Colonic mucosa (tissue), 4 donors: ENCODE results near the gene XXYLT1. TPM values are rescaled to one million over a fixed set of nuclear protein-coding genes. Genes with fewer than 3 reads are reported as not detected.

Source experiments
- DNase-seq: peaks from one replicate; pipeline ENCODE4 v3.0.0-alpha.2; 2020
- H3K27ac ChIP-seq: fragments of 200-600 bp; one replicate; pipeline ENCODE4 v1.8.0; 2021
- H3K27me3 ChIP-seq: fragments of 200-600 bp; one replicate; pipeline ENCODE4 v1.8.0; 2021
- H3K36me3 ChIP-seq: fragments of 200-600 bp; one replicate; pipeline ENCODE4 v1.8.0; 2021
- H3K4me1 ChIP-seq: fragments of 200-600 bp; one replicate; pipeline ENCODE4 v1.8.0; 2021; ENCODE audit warnings: mild to moderate bottlenecking
- H3K4me3 ChIP-seq: fragments of 200-600 bp; one replicate; pipeline ENCODE4 v1.8.0; 2021
- H3K9ac ChIP-seq, 2 donors: one replicate each; pipeline ENCODE4 v1.7.0; 2013; ENCODE audit warnings: control low read depth in 2 of 2, low read depth in 2 of 2, low read length in 2 of 2
- H3K9me3 ChIP-seq: fragments of 200-600 bp; one replicate; pipeline ENCODE4 v1.8.0; 2021
- CTCF ChIP-seq: fragments of 200-600 bp; IDR thresholded peaks from one replicate; pipeline ENCODE4 v1.8.0; 2022; ENCODE audit warnings: antibody characterized with exemption, mild to moderate bottlenecking
- intact Hi-C: fragments of 100-400 bp; cut with DNase I; formaldehyde crosslinking; loops from one replicate; pipeline ENCODE4 v1.14.1; 2022
- total RNA-seq, 2 donors: library from RNA; stranded (reverse); fragmentation: NEBNext Ultra II Directional in 1 of 2; extraction: Animal tissue kit (Norgen Biotek cat#: 25700) in 1 of 2; gene quantifications; one replicate each; pipeline ENCODE4 v1.2.1, GENCODE V29; 2021
- donor health status: healthy.
- donor health status: DM: no; HTN: no; CAD: no.
- donor health status: DM: no; HTN: no; CAD: no.

The XXYLT1 gene
- total RNA-seq, 2 donors from 2014 or later = 8.3 to 10.9 TPM

GRCh38 chr3:195143221-195143620 is 127.7 kb downstream of the XXYLT1 start:
- Histone ChIP-seq H3K9me3 (no peaks in the 10 kb centered on the region), H3K27me3 (no peaks in the 10 kb centered on the region), H3K9ac (no peak overlapping the region), H3K4me1 (no peaks in the 10 kb centered on the region), H3K4me3 (no peak overlapping the region), H3K36me3 (no peaks in the 10 kb centered on the region), H3K27ac (no peak overlapping the region)
- DNase-seq = no peak
- intact Hi-C loops = no loop called here
- no peak for TF ChIP-seq CTCF

- DNase-seq = no peak
- Histone ChIP-seq H3K9me3 (no peaks in the 10 kb centered on the region), H3K27me3 (no peaks in the 10 kb centered on the region), H3K4me3 (no peak overlapping the region), H3K9ac (no peak overlapping the region), H3K4me1 (no peaks in the 10 kb centered on the region), H3K36me3 (no peaks in the 10 kb centered on the region), H3K27ac (no peak overlapping the region)
- intact Hi-C loops = no loop called here
- TF ChIP-seq CTCF = no peak
Measured at GRCh38 chr3:195142519-195142918, 128.4 kb downstream of the XXYLT1 start.

GRCh38 chr3:195140816-195141793 is 129.9 kb downstream of the XXYLT1 start:
- no peak overlapping the region for H3K4me3 ChIP-seq
- H3K4me1 ChIP-seq = no peaks in the 10 kb centered on the region
- intact Hi-C loops = no loop called here
- H3K27ac ChIP-seq = no peak overlapping the region
- no peaks in the 10 kb centered on the region for H3K27me3 ChIP-seq
- H3K9ac ChIP-seq = no peak overlapping the region
- TF ChIP-seq CTCF = no peak
- no peaks in the 10 kb centered on the region for H3K9me3 ChIP-seq
- DNase-seq = no peak
- H3K36me3 ChIP-seq = no peaks in the 10 kb centered on the region

GRCh38 chr3:195140410-195140809 is 130.5 kb downstream of the XXYLT1 start:
- H3K36me3 ChIP-seq = no peaks in the 10 kb centered on the region
- TF ChIP-seq CTCF = no peak
- H3K9ac ChIP-seq = no peak overlapping the region
- intact Hi-C loops = no loop called here
- H3K9me3 ChIP-seq = no peaks in the 10 kb centered on the region
- no peak for DNase-seq
- no peak overlapping the region for H3K27ac ChIP-seq
- no peak overlapping the region for H3K4me3 ChIP-seq
- no peaks in the 10 kb centered on the region for H3K27me3 ChIP-seq
- no peaks in the 10 kb centered on the region for H3K4me1 ChIP-seq

GRCh38 chr3:195139876-195140240 is 131.1 kb downstream of the XXYLT1 start:
- DNase-seq = no peak
- TF ChIP-seq CTCF = no peak
- no peak overlapping the region for H3K27ac ChIP-seq
- no peak overlapping the region for H3K4me3 ChIP-seq
- no peaks in the 10 kb centered on the region for H3K4me1 ChIP-seq
- no peak overlapping the region for H3K9ac ChIP-seq
- no peaks in the 10 kb centered on the region for H3K27me3 ChIP-seq
- H3K9me3 ChIP-seq = no peaks in the 10 kb centered on the region
- no peaks in the 10 kb centered on the region for H3K36me3 ChIP-seq
- intact Hi-C loops = no loop called here
